HG03064 (cell line): ENCODE data around the gene CDH4.

Experiments used
- ATAC-seq: cut with Tn5 transposase; IDR thresholded peaks from one replicate; pipeline ENCODE4 v1.9.1; 2021; ENCODE audit warnings: low read depth; ENCODE audit not compliant: unreplicated experiment

Gene CDH4

DNA sequence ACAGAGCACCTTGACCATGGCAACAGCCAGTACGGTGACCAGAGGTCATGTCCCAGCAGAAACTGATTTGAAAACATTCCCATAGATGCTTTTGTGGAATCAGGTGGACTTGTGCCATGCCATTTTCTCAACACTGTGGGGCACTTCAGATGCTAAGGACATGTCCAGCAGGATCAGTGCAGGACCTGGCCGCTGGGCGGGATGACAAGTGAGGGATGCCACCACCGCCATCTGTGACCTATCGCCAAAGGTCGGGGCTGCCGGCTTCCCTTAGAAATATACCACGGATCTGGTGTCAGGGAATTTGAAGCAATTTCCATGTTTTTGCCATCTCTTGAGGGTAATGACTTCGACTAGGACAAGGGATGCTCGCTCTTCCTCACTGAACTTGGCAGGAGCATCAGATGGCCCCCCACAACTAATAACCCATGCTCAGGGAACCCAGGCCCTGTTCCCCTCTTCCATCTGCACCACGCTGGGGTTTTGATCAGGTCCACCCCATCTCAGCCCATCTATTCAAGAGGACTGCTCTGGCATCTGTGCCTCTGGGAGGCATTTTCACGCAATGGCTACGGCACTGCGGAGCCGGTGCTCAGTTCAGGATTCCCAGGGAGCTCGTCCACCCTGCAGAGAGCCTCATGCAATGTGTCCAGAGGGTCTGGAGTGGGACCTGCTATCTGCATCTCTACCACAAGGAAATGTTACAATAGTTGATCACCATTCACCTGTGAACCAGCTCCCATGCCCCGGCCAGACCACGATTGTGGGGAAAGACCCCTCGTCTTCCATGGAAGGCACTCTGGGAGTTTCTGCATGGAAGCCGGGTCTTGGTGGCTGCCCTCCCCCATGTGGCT, 511.1 kb downstream of the CDH4 start:
- no peak for ATAC-seq

DNA sequence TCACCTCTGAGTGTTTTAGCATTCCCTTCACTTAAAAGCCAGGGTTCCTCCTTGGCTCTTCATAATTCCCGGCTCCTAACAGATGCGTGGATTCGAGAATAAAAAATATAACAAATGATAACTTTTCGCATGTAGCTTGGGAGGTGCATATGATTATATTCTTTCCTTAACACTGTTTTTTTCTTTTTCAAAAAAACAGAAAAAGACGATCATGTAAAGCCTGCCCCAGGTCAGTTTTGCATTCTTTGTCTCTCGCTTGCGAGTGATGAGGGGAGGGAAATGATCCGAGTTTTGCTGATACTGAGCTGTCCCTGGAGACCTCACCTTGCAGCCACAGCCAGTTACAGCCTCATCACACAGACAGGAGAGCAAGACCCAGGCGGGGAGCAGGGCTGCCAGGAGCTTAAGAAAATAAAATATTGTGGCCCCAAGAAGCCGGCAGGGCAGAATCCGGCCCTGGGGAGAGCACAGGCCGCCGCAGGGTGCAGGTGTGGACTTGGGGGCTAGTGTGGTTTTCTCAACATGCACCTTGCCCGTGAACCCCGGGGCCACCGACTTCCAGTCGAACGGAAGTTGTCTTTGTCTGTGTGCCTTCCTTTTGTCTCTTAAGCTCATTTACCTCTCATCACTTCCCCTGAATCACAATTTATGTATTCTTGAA, 511.8 kb downstream of the CDH4 start:
- no peak for ATAC-seq

DNA sequence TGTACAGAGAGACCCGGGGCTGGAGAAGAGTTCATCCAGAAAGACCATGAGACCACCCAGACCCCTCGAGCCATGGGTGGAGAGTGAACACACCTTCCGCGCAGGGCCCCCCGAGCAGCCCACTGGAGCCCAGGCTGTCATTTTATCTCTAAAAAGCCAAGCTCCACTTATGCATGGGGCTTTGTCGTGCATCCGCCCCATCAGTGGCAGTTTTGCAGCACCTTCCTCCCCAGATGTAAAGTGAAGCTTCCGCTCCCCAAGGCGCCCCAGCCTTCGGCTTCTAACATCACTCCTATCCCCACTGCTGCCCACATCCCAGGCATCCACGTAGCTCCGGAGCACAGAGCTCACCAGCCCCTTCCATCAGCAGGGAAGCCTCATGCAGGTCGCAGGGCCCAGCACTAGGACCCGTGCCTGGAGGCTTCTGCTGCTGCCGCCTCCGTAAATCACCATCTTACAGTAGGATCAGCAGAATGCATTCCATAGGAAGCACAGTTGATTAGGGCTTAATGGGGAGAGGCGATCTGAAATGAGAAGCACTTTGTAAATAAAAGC, 512.5 kb downstream of the CDH4 start:
- ATAC-seq: no peak

DNA sequence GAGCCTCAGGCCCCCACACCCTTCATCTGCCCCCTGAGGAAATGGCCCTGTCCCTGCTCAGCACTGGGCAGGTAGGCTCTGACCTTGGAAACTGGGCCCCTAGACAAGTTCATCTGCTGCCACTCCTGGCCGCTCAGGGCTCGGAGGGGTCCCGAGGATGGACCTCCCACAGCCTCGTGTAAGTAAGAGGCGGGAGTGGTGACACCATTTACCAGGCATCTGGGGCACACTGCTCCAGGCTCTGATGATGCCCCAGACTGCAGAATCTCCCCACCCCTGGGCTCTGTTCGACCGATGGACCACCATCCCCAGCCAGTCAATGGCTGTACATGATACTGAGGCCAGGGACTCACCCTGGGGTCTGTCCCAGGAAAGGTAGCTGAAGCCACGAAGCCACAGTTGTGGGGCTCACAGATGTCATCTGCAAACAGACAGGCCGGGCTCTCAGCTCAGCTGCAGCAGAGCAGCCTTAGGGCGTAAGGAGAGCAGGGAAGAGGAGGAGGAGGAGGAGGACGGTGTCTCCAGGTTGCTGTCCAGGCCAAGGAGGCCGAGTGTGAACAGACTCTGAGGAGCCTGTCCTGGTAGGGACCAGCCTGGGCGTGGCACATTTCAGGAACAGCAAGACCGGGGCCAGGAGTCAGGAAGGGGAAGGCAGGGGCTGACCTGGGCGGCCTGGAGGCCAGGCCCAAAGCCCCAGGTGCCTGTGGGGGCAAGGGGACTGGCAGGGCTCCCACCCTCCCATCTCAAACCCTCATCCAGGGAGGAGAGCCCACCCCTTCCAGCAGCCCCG, 513.2 kb downstream of the CDH4 start:
- no peak for ATAC-seq

DNA sequence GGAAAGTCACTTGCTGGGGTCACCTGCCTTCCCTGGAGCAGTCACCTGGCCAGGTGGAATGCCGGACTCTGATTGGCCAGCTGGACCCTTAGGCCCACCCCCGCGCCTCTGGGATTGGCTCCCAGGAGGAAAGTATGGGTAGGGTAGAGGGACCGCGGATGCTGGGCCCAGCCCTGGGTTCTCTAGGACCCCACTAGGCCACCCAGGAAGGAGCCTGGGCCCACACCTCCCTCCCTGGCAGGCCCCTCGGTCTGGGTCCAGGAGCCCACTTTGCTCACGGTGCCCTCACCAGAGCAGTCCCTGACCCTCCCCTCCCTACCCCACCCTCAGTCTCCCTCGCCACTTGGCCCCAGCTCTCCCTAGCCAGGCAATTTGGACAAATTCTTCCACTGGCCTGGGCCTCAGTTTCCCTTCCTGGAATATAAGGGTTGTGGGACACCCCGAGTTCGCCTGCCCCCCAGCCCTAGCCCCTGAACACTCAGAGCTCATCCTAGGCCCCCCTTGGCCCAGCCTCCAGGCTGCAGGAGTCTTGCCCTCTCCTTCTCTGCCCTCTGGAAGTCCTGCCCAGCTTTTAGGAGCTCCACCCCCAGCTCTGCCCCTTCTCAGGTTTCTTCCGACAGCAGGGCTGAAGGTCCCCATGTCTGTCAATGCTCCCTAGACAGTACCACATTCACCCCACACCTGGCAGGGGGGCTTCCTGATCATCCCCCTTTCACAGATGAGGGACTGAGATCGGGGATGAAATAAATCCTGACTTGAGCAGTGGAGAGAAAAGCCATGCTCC, 514.0 kb downstream of the CDH4 start:
- ATAC-seq: no peak

DNA sequence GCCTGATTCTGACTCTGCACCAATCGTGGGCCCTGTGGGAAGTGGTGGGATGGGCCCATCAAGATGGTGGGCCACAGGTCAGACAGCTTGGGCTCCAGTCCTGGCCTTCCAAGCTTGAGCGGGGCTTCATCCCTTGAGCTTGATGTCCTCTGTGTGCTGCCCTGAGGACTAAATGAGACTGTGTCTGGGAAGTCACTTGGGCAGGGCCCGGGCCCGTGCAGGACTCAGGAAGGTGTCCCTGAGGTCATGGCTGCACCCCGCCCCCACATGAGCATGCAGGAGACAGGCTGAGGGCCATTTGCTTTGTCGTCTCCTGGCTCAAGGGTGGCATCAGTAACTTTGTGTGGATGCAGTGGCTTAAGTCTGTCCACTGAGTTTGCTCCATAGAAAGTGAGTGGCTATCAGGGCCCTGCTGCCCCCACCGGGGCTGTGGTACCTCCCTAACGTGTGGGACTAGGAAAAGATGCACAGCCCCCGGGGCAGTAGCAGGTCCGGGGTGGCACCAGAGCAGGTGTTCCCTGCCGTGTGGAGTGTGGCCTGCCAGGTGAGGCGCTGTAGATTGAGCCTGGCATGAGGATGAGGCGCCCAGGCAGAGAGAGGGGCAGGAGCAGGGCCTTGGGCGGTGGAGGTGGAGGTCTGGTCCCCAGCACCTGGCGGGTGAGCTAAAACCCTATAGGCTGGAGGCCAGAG, 515.0 kb downstream of the CDH4 start:
- no peak for ATAC-seq

DNA sequence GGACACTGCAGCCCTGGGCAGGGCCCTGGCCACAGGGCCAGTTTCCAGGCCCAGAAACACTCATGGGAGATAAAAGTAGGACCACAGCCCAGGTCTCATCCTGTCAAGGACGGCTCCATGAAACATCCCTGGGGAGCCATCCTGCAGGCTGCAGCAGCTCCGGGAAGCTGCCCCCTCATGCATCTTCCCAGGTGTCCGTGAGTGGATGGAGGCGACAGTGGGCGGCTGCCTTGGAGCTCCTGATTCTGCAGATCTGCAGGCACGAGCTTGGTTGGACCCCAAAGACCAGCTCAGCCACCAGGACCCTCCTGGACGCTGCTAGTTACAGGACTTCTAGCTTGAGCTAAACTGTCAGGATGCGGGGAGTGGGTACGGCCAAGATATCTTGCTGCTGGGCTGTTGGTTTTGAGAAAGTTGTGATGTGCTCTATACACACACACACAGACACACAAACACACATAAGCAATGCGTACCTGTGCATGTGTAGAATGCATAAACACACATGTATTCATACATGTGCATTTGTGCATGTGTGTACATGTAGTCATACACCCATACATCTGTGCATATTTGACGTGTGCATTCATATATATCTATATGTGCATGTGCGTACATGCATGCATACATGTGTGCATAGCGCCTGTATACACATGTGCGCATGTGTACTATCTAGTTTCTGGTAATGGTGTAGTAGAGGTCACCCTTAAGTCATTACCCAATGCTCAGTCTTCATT, 515.9 kb downstream of the CDH4 start:
- no peak for ATAC-seq

DNA sequence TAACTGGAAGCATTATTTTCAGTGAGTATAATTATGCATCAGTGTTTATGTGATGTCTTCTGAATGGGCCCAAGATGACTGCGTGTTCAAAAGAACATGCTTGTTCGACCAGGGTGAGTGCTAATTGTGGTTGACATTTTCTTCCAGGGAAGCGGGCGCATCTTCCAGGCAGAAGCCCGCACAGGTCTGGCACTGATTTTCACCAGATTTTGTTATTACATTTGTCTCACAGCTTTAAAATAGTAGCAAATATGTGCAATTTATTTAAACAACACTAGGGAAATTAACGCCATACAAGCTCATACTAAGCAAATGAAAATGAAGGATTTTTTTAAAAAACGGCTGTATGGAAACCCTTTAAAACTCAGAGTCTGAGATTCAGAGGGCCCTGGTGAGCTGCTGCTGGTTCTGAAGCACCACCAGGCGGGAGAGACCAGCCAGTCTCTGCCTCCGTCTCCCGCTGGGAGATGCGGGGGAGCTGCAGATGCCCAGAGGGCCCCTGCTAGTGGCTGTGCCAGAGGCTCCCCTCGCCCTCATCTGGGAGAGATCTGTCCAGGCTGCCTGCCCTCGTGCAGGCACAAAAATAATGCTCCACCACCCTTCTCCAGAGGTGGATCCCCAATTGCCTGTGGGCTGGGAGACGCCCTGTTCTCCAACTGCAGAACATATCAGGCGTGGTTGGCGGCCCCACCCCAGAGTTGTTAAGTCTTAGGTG, 516.7 kb downstream of the CDH4 start:
- ATAC-seq: no peak

DNA sequence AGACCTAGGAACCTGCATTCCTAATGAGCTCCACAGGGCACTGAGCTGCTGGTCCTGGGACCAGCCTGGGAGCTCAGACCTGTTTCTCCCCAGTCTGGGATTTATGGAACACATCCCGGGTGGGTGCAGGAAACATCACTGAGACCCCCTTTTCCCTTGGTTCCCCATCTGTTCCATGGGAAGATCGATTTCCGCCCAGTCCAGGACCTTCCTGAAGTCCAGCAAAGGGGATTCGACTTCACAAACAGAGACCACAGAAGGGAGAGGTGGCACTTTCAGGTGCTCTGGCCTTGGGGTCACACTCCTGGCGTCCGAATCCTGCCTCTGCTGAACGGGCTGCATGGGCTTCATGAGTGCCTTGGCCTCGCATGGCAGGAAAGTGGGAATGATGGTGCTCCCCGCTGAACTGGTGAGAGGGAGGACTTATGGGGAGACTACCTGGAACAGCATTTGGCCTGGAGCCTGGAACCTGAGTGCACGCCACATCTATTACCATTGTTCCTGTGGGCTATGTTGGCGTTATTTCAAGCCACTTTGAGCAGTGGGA, 517.3 kb downstream of the CDH4 start:
- no peak for ATAC-seq

DNA sequence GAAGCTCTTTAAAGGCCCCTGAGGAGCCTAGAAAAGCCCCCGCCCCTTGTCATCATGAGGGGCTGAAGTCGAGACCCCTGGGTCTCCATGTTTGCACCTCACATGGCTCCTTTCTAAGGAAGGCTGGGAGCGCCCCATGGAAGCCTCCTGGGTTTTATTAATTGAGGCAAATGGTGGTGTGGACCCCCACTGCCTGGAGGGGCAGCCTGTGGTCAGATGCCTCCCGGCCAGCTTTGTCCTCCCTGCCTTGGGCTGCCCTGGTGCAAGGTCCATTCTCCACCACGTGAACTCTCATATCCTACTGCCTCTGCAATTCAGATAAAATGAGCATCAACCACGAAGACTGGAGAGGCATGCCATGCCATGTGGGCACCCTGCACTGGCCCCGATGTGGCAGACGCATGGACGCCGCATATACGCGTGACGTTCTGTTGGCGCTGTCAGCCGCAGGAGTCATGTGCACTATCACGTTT, 518.1 kb downstream of the CDH4 start:
- ATAC-seq: no peak

DNA sequence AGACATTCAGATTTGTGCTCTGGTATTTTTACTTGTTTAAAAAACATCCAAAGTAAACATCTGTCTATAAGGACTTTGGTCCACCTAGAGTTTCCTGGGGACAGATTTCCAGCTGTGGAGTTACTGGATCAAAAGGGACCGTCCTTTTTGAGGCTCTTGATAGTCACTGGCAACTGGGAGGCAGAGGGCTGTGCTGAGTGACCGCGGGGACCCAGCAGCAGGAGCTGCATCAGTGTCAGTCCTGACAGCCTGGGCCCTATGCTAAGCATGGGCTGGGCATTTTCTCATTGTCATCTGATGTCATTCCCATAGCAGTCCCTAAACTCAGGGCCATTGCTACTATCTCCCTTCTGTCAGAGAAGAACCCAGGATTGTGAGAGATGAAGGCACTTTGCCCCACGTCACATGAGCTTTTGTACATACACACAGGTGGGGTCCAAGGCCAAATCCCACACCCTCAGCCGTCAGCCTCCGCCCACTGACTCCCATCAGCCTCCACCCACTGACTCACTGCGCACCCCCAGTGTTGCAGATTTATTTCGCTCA, 519.8 kb downstream of the CDH4 start:
- no peak for ATAC-seq

DNA sequence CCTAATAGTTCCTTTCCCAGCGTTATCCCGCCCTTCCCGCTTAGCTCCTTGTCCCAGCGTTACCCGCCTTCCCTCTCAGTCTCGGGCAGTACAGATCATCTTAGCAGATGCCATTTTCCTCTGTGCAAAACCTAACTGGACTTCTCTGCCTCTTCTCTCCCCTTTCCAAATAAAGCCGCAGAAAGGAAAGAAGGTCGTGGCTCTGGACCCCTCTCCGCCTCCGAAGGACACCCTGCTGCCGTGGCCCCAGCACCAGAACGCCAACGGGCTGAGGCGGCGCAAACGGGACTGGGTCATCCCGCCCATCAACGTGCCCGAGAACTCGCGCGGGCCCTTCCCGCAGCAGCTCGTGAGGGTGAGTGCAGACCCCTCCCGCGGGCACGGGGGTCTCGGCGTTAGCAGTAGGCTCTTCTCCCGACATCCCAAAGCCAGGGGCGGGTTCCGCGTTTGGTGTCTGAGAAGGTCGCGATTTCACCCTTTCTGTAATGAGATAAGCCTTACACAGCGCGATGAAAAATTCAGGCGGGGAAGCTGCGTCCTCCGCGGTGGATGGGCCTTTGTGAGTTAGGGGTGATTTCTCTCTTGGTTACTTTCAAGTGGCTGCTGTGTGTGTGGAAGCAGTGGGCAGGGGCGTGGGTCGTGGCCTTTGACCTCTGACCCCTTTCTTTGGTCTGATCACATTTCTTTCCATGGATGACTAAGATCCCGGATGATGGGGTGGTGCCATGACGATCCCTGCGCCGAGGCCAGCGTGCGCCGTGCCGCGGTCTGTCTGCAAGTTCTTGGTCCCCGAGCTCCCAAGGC, 521.0 kb downstream of the CDH4 start:
- no peak for ATAC-seq

DNA sequence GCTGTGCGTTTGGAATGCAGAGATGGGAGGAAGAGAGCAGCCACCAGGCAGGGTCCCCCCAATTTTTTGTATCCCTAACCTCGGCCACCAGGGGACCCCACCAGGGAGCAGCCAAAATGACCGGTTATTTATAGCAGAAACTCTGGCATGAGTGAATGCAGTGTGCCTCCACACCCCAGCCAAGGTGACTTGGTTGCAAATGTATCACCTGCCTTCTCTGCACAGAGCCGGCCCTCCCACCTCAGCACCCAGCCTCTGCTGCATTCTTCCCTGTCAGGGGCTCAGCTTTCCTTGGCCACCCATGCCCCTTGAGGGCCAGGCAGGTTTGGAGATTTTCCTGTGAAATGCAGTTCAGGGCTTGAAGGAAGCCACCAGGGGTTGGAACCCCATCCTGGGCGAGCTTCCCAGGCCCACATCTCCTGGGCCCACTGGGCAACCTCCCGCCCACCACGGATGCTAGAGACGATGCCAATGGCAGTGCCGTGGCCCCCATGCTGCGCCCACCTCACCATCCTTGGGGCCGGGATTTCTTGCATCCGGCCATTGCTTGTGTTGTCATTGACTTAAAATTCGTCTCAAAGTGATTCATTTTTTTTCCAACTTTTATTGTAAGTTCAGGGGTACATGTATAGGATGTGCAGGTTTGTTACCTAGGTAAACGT, 522.0 kb downstream of the CDH4 start:
- no peak for ATAC-seq

DNA sequence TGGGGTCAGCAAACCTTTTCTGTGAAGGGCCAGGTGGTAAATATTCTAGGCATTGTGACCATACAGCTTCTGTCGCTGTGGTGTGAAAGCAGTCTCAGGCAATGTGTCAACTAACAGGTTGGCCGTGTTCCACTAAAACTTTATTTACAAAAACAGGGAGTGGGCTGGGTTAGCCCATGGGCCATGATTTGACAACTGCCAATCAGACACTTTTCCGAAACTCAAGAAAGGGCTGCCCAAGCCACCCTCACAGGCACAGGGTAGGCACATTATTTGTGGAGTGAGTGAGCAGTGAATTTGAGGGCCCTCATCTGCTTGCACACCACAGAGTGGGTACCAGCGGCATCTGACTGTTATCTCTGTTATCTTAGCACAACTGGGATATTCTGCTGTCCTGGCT, 523.4 kb downstream of the CDH4 start:
- ATAC-seq: no peak

DNA sequence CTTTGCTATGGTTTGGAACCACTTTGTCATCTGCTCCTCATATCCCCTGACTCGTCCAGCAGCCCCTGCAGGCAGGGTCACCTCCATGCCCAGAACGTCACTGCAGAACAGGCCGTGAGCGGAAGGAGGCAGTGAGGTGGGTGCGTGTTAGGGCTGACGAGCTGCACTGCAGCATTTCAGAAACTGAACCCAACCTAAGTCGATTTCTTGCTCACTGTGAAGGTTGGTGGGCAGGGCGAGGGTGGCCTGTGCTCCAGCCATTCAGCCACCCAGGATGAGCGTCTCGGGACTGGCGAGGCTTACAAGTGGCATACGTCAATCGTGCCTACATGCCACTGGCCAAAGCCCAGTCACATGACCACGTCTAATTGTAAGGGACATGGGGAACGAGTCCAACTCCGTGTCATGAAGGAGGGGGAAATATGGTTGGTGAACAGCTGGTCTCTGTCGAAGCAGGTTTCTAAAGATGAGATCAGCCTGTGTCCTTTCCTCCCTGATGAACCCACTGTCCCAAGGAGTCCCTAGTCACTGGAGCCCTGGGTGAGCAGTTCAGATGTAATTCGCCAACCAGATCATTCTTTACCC, 524.5 kb downstream of the CDH4 start:
- no peak for ATAC-seq
